Muscle of arm (tissue), 12 donors: ENCODE results near the gene ZNF331. TPM values are rescaled to one million over a fixed set of nuclear protein-coding genes. Genes with fewer than 3 reads are reported as not detected.

Experiments used
- DNase-seq: peaks from one replicate; pipeline ENCODE4 v3.0.0-alpha.2; 2013
- polyA plus RNA-seq, 12 donors: library from polyadenylated mRNA; unstranded; fragments of 120-200 nt; gene quantifications; one replicate each; pipeline ENCODE4 v1.2.1, GENCODE V29; 2013; ENCODE audit not compliant: insufficient read length in 12 of 12

Gene ZNF331
- polyA plus RNA-seq, 12 donors = 9.1 to 21.6 (median 14.2) TPM; not detected in 1

DNA sequence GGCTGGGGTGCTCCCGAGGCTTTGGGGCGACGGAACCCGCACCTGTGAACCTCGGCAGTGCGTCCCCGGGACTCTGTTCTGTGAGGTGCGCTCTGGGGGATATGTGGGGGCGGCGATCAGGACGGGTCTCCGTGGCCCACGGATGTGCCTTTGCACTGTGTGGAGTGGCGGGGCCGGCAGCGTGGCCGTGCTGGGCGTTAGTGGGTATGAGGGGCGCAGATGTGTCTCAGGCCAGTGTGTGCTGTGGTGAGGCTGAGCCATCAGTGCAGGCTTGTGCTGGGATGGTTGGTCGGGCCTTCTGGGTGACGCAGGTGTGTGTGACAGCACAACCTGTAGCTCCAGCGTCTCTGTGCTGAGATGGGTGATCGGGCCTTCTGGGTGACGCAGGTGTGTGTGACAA is 16.9 kb downstream of the ZNF331 start:
- DNase-seq = no peak

GRCh38 chr19:53555352-53555751 is 17.4 kb downstream of the ZNF331 start:
- DNase-seq = no peak

- no peak for DNase-seq
These were observed 33.4 kb downstream of the ZNF331 start for GRCh38 chr19:53571339-53571738.

DNA sequence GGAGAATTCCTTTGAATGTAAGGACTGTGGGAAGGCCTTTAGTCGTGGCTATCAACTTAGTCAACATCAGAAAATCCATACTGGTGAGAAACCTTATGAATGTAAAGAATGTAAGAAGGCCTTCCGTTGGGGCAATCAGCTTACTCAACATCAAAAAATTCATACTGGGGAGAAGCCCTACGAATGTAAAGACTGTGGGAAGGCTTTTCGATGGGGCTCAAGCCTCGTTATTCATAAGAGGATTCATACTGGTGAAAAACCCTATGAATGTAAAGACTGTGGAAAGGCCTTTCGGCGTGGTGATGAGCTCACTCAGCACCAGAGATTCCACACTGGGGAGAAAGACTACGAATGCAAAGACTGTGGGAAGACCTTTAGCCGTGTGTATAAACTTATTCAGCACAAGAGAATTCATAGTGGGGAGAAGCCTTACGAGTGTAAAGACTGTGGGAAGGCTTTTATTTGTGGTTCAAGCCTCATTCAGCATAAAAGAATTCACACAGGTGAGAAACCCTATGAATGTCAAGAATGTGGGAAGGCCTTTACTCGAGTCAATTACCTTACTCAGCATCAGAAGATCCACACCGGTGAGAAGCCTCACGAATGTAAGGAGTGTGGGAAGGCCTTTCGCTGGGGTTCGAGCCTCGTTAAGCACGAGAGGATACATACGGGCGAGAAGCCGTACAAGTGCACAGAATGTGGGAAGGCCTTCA is 39.2 kb downstream of the ZNF331 start:
- DNase-seq = no peak

DNA sequence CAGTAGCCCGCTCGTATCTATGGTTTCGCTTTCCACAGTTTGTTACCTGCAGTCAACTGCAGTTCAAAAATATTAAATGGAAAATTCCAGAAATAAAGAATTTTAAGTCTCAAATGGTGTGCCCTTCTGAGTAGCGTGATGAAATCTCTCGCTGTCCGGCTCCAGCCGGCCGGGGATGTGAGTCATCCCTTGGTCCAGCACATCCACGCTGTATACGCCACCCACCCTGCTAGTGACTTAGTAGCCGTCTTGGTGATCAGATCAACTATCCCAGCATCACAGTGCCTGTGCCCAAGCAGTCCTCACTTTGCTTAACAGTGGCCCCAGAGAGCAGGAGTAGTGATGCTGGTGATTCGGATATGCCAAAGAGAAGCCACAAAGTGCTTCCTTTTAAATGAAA is 40.0 kb downstream of the ZNF331 start:
- DNase-seq = no peak

- DNase-seq = no peak
These were observed 41.6 kb downstream of the ZNF331 start for GRCh38 chr19:53579518-53579917.

DNA sequence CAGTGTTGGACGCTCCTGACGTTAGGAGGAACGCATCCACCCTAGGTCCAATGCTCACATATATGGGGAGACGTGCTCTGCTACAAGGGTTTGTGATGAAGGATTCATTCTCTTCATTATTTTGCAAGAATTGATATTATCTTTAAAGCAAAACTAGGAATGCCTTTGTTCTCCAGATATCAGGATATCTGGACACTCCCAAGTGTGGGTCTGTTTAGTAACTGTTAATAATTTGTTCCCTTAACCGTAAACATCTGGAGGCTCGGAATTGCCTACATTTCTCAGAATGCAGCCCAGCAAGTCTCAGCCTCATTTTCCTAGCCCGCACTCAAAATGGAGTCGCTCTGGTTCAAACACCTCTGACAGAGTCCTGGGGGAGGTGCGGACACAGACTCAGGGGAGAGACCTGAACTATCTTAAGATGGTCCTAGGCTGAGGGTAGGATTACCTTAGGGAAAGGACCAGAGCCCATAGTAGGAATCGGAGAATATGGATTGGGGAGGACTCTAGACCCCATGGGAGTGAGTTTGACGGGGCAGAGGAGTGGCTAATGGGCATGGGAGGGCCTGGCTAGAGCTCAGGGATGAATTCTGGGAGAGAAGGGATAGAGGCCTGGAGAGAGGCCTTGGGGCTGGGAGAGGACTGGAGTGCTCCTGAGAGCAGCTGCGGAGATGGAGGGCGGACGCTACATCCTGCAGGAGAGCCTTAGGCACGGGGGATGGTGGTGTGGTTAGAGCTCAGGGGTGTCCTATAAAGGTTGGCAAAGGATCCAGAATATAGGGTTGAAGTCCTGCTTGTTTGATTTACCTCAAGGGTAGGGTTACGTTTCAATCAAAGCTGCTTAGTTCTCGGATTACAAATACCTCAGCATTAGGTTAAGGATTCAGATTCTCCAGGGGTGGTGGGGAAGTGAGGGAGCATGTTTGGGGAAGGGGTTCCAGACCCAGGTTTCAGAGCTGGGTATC is 43.2 kb downstream of the ZNF331 start:
- no peak for DNase-seq

DNA sequence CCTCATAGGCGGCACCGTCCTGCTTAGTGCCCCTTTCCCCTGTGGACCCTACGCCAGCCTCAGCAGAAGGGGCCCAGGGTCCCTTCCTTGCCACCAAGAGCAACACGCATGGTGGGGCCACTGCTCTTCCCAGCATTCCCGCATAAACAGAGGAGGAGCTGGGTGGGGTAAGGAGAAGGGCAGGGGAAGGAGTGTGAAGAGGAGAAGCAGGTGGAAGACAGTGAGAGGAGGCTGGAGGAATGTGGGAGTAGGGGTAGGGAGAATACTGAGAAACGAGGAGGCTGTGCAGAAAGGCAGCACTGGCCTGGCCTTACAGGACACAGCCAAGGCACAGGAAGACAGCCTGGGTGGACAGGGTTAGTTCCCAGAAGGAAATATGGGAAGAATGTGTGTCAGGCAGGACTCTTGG is 43.9 kb downstream of the ZNF331 start:
- DNase-seq = no peak

- DNase-seq = no peak
These were observed 45.2 kb downstream of the ZNF331 start for GRCh38 chr19:53583181-53583580.

DNA sequence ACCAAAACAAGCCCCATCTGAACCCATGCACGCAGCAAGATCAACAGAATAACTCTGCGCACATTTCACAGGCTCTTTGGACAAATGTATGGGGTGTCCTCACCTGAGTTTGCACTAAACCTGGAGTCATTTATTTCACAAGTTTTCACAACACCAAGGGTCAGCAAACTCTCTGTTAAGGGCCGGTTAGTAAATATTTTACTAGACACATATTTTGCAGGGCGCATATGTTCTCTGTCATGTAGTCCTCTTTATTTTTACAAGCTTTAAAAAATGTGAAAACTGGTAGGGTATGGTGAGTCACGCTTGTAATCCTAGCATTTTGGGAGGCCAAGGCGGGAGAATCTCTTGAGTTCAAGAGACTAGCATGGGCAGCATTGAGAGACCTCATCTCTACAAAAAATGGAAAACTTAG is 48.3 kb downstream of the ZNF331 start:
- DNase-seq = no peak

- no peak for DNase-seq
These were observed 57.0 kb downstream of the ZNF331 start for GRCh38 chr19:53594811-53595509.

- DNase-seq = no peak
These were observed 57.5 kb downstream of the ZNF331 start for GRCh38 chr19:53595510-53595867.

- DNase-seq = no peak
These were observed 58.1 kb downstream of the ZNF331 start for GRCh38 chr19:53596056-53596455.

GRCh38 chr19:53597023-53597422 is 59.1 kb downstream of the ZNF331 start:
- no peak for DNase-seq

- DNase-seq = no peak
These were observed 60.4 kb downstream of the ZNF331 start for GRCh38 chr19:53598361-53598760.

DNA sequence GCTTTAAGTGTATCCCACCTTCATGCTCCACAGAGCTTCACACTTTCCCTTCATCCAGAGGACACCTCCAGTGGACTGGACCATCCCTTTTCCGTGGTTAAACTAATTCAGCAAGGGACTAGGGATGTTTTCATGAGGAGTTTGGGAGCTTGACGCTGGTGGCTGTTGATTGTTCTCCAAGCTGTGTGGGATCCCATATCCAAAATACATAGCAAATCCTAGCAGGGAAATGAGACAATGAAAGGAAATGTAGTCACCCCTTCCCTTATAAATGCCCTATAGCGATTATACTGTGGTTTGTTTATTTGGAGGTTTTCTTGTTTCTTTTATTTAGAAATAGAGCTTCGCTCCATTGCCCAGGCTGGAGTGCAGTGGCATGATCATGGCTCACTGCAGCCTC is 62.3 kb downstream of the ZNF331 start:
- DNase-seq = no peak

- DNase-seq = no peak
These were observed 68.1 kb downstream of the ZNF331 start for GRCh38 chr19:53606031-53606430.

- DNase-seq = no peak
These were observed 70.4 kb downstream of the ZNF331 start for GRCh38 chr19:53608381-53608780.

- no peak for DNase-seq
These were observed 75.0 kb downstream of the ZNF331 start for GRCh38 chr19:53612762-53613526.

DNA sequence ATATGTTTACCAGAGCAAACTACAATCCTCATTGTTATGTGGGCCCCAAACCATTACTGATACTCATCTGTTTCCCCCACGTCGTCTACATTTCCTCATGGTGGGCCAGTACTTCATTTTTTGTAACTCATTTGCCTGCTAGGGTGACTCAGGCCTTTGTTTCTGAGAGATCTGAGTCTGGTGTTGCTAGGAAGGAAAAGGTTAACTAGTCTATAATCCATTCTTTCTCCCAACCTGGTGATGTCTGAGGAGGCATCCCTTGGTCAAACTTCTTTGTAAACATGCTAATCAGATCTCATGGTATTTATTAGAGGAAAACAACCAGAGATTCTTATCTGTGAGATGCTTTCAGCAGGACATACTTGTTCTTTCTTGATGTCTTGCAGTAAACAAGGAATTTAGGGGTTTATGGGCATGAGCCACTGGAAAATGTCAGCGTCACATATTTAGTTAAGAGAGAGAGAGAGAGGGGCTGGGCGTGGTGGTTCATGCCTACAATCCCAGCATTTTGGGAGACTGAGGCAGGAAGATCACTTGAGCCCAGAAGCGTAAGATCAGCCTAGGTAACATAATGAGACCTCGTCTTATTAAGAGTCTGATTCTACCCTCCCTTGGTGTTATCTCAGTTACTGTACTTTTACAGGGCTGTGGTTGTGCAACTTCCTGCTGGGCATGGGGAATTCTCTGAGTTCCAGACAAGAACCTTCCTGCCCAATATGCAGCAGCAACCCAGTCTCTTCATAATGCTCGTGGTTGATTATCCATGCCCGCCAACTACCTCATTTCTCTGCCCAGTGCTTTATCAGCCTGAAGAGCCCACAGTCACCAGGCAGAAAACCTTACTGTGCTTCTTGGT is 84.2 kb downstream of the ZNF331 start:
- no peak for DNase-seq
